Liver (tissue), 9 donors: Measurements from ENCODE around the gene ADAM10. TPM values are rescaled to one million over a fixed set of nuclear protein-coding genes. Genes with fewer than 3 reads are reported as not detected.

Source experiments
- DNase-seq: peaks from one replicate; pipeline ENCODE4 v3.0.0-alpha.2; 2017; ENCODE audit warnings: low spot score
- H3K27ac ChIP-seq, 2 donors: one replicate each; pipeline ENCODE4 v1.7.0; 2013; ENCODE audit warnings: inconsistent platforms in 2 of 2, low read length in 2 of 2, control low read depth in 1 of 2, low read depth in 1 of 2, mild to moderate bottlenecking in 1 of 2
- H3K27me3 ChIP-seq, 4 donors: one replicate each; pipeline versions ENCODE4 v1.6.1 to v1.7.0; 2013; ENCODE audit warnings: low read length in 3 of 4, inconsistent platforms in 1 of 4, mild to moderate bottlenecking in 1 of 4, moderate library complexity in 1 of 4; ENCODE audit not compliant: control insufficient read depth in 4 of 4, insufficient read depth in 4 of 4
- H3K36me3 ChIP-seq, 4 donors: one replicate each; pipeline versions ENCODE4 v1.6.1 to v1.7.0; 2013; ENCODE audit warnings: low read length in 3 of 4, mild to moderate bottlenecking in 3 of 4, low read depth in 1 of 4, moderate library complexity in 1 of 4; ENCODE audit not compliant: control insufficient read depth in 4 of 4, insufficient read depth in 3 of 4
- H3K4me1 ChIP-seq, 4 donors: one replicate each; pipeline versions ENCODE4 v1.6.1 to v1.7.0; 2013; ENCODE audit warnings: low read length in 3 of 4, mild to moderate bottlenecking in 3 of 4, moderate library complexity in 1 of 4; ENCODE audit not compliant: control insufficient read depth in 4 of 4, insufficient read depth in 4 of 4
- H3K4me3 ChIP-seq, 3 donors: one replicate each; pipeline versions ENCODE4 v1.6.1 to v1.7.0; 2013; ENCODE audit warnings: low read length in 3 of 3, control low read depth in 1 of 3, low read depth in 1 of 3, mild to moderate bottlenecking in 1 of 3
- H3K9ac ChIP-seq, 2 donors: one replicate each; pipeline ENCODE4 v1.7.0; 2013; ENCODE audit warnings: low read length in 2 of 2, mild to moderate bottlenecking in 2 of 2, moderate library complexity in 2 of 2, control low read depth in 1 of 2, low read depth in 1 of 2
- H3K9me3 ChIP-seq, 4 donors: one replicate each; pipeline versions ENCODE4 v1.6.1 to v1.7.0; 2013; ENCODE audit warnings: low read length in 3 of 4; ENCODE audit not compliant: control insufficient read depth in 4 of 4
- ATF3 ChIP-seq: IDR thresholded peaks from 2 replicates; pipeline ENCODE4 v1.6.1; 2016; ENCODE audit warnings: antibody characterized with exemption
- CTCF ChIP-seq: fragments of 150-350 bp; IDR thresholded peaks from 2 replicates; pipeline ENCODE4 v1.5.1; 2017; ENCODE audit warnings: improper control_type of control experiment, low read depth, low read length; ENCODE audit not compliant: missing input control
- EGR1 ChIP-seq, 2 donors: IDR thresholded peaks; 2 replicates each; pipeline ENCODE4 v1.6.1; 2016 to 2018; ENCODE audit warnings: antibody characterized with exemption in 2 of 2, low read depth in 2 of 2
- FOXA1 ChIP-seq: IDR thresholded peaks from 2 replicates; pipeline ENCODE4 v1.6.1; 2016; ENCODE audit warnings: antibody characterized with exemption
- FOXA2 ChIP-seq: IDR thresholded peaks from 2 replicates; pipeline ENCODE4 v1.6.1; 2016; ENCODE audit warnings: antibody characterized with exemption
- GABPA ChIP-seq, 2 donors: IDR thresholded peaks in 1 of 2; conservative IDR thresholded peaks in 1 of 2; 2 replicates each; pipeline ENCODE4 v1.6.1; 2016; ENCODE audit warnings: antibody characterized with exemption in 2 of 2, mild to moderate bottlenecking in 1 of 2, moderate library complexity in 1 of 2
- HNF4A ChIP-seq, 2 donors: conservative IDR thresholded peaks; 2 replicates each; pipeline ENCODE4 v1.6.1; 2016; ENCODE audit warnings: antibody characterized with exemption in 2 of 2, mild to moderate bottlenecking in 2 of 2
- HNF4G ChIP-seq: IDR thresholded peaks from 2 replicates; pipeline ENCODE4 v1.6.1; 2016; ENCODE audit warnings: antibody characterized with exemption
- JUND ChIP-seq, 2 donors: IDR thresholded peaks; 2 replicates each; pipeline ENCODE4 v1.6.1; 2016; ENCODE audit warnings: antibody characterized with exemption in 2 of 2
- MAX ChIP-seq: IDR thresholded peaks from 2 replicates; pipeline ENCODE4 v1.6.1; 2016; ENCODE audit warnings: antibody characterized with exemption
- NR2F2 ChIP-seq: IDR thresholded peaks from 2 replicates; pipeline ENCODE4 v1.6.1; 2016; ENCODE audit warnings: antibody characterized with exemption
- RAD21 ChIP-seq, 2 donors: IDR thresholded peaks; 2 replicates each; pipeline ENCODE4 v1.6.1; 2016; ENCODE audit warnings: antibody characterized with exemption in 2 of 2, mild to moderate bottlenecking in 2 of 2
- REST ChIP-seq: IDR thresholded peaks from 2 replicates; pipeline ENCODE4 v1.6.1; 2016; ENCODE audit warnings: antibody characterized with exemption, mild to moderate bottlenecking
- RXRA ChIP-seq, 2 donors: IDR thresholded peaks; 2 replicates each; pipeline ENCODE4 v1.6.1; 2017 to 2018; ENCODE audit warnings: antibody characterized with exemption in 2 of 2, mild to moderate bottlenecking in 1 of 2
- SP1 ChIP-seq: IDR thresholded peaks from 2 replicates; pipeline ENCODE4 v1.6.1; 2018; ENCODE audit warnings: antibody characterized with exemption, mild to moderate bottlenecking
- TAF1 ChIP-seq: conservative IDR thresholded peaks from 2 replicates; pipeline ENCODE4 v1.6.1; 2016; ENCODE audit warnings: antibody characterized with exemption, mild to moderate bottlenecking
- YY1 ChIP-seq: IDR thresholded peaks from 2 replicates; pipeline ENCODE4 v1.6.1; 2016; ENCODE audit warnings: antibody characterized with exemption, mild to moderate bottlenecking
- ZBTB33 ChIP-seq: IDR thresholded peaks from 2 replicates; pipeline ENCODE4 v1.6.1; 2016; ENCODE audit warnings: antibody characterized with exemption
- WGBS: extraction: QIAGEN DNeasy Blood & Tissue Kit; methylation state at CpG from one replicate; pipeline ENCODE4 v1.1.7; 2013; 5-methylcytosine and 5-hydroxymethylcytosine counted together
- polyA plus RNA-seq, 2 donors: library from polyadenylated mRNA; stranded (reverse) in 1 of 2; unstranded in 1 of 2; fragments of 200-250 nt in 1 of 2; fragments of >200 nt in 1 of 2; fragmentation: Nextera tagmentation in 1 of 2; extraction: Ambion mirVana in 1 of 2; gene quantifications; one replicate each; pipeline versions ENCODE4 v1.2.1 to v1.2.3, GENCODE V29; 2013 to 2015
- total RNA-seq, 2 donors: library from RNA; depleted of rRNA; stranded (reverse); fragments of >200 nt; gene quantifications; one replicate each; pipeline ENCODE4 v1.2.3, GENCODE V29; 2014
- donor health status: healthy.
- donor health status: healthy.
- donor health status: healthy.
- donor health status: healthy.
- donor health status: healthy.

ADAM10 gene
- total and polyA plus RNA-seq, 4 donors = 12.6 to 55.6 (median 34.6) TPM

GRCh38 chr15:58627701-58628100, 121.8 kb downstream of the ADAM10 start:
- H3K27ac ChIP-seq = peak overlapping the region; percentile 79 to 87
- H3K36me3 ChIP-seq = peaks cover 0 to 6% (median 0%) of the 10 kb centered on the region in 4 donors
- no peaks in the 10 kb centered on the region for H3K9me3 ChIP-seq
- H3K27me3 ChIP-seq = no peaks in the 10 kb centered on the region
- DNase-seq = no peak
- no peak overlapping the region for H3K4me3 ChIP-seq
- H3K4me1 ChIP-seq = peaks cover 2 to 19% (median 6%) of the 10 kb centered on the region in 4 donors
- TF ChIP-seq ATF3 = no peak
- TF ChIP-seq SP1 = no peak
- TF ChIP-seq RAD21 (IDR thresholded peaks at IDR 0.05) = peak in 1 of 2 donors; percentile 26
- 4% methylated on average over 1 of the region's 1 CpG for WGBS
- H3K9ac ChIP-seq = peak overlapping the region; percentile 36 to 91

- no peaks in the 10 kb centered on the region for H3K9me3 ChIP-seq
- peaks cover 0 to 6% (median 0%) of the 10 kb centered on the region in 4 donors for H3K36me3 ChIP-seq
- no peak overlapping the region for H3K27ac ChIP-seq
- H3K9ac ChIP-seq = no peak overlapping the region
- no peak for DNase-seq
- no peak overlapping the region for H3K4me3 ChIP-seq
- no peaks in the 10 kb centered on the region for H3K27me3 ChIP-seq
- WGBS = 91% methylated on average over 2 of the region's 2 CpGs
- TF ChIP-seq SP1 (no peak), RXRA (IDR thresholded peaks at IDR 0.05) (no peak), ZBTB33 (no peak), NR2F2 (no peak), HNF4G (no peak), RAD21 (IDR thresholded peaks at IDR 0.05) (no peak), TAF1 (no peak), ATF3 (no peak), JUND (IDR thresholded peaks at IDR 0.05) (no peak), YY1 (no peak), FOXA2 (no peak), CTCF (no peak), MAX (no peak), FOXA1 (no peak), REST (no peak), EGR1 (IDR thresholded peaks at IDR 0.05; ENCODE audit: low read depth in 2 of 2) (no peak), HNF4A (conservative IDR thresholded peaks at IDR 0.05) (no peak), GABPA (IDR thresholded peaks at IDR 0.05 in 1 of 2, conservative IDR thresholded peaks at IDR 0.05 in 1 of 2) (no peak)
- H3K4me1 ChIP-seq = peaks cover 2 to 19% (median 6%) of the 10 kb centered on the region in 4 donors
These were observed 122.5 kb downstream of the ADAM10 start for GRCh38 chr15:58627046-58627445.
